OCI-LY3 (cell line): Measurements from ENCODE around the gene HCK.
A peak's percentile ranks its signal among the peaks of the same experiment; 100 is the strongest.

ENCODE experiments used
- H2AFZ ChIP-seq: fragments of 200-600, 300-600 bp; shearing (Covaris generic); 2 replicates; pipeline ENCODE4 v1.6.0; 2014; ENCODE audit warnings: antibody characterized with exemption, low read depth, low read length
- H3K27ac ChIP-seq: fragments of 200-600, 300-600 bp; sonication (generic); 2 replicates; pipeline ENCODE4 v1.5.1; 2014; ENCODE audit warnings: mild to moderate bottlenecking, low read length, moderate library complexity, mixed read lengths
- H3K27me3 ChIP-seq: fragments of 200-600, 300-600 bp; sonication (generic); 2 replicates; pipeline ENCODE4 v1.6.1; 2014; ENCODE audit warnings: low read depth, low read length, mixed read lengths
- H3K36me3 ChIP-seq: fragments of 200-600, 300-600 bp; sonication (generic); replicated peaks from 2 replicates; pipeline ENCODE3; 2014; ENCODE audit warnings: low read depth, low read length, mixed read lengths
- H3K4me1 ChIP-seq: fragments of 300-600, 200-600 bp; sonication (generic); 2 replicates; pipeline ENCODE4 v1.6.1; 2014; ENCODE audit warnings: low read length, mixed read lengths
- H3K4me2 ChIP-seq: fragments of 200-600, 300-600 bp; sonication (generic); 2 replicates; pipeline ENCODE4 v1.6.1; 2014; ENCODE audit warnings: low read length, mixed read lengths
- H3K4me3 ChIP-seq: fragments of 300-600, 200-600 bp; sonication (generic); 2 replicates; pipeline ENCODE4 v1.5.1; 2014; ENCODE audit warnings: antibody characterized with exemption, mild to moderate bottlenecking, low read length, moderate library complexity
- H3K79me2 ChIP-seq: fragments of 300-600, 200-600 bp; shearing (Covaris generic); 2 replicates; pipeline ENCODE4 v1.6.1; 2014; ENCODE audit warnings: mild to moderate bottlenecking, low read length, mixed read lengths
- H3K9ac ChIP-seq: fragments of 300-600, 200-600 bp; shearing (Covaris generic); 2 replicates; pipeline ENCODE4 v1.6.0; 2014; ENCODE audit warnings: mild to moderate bottlenecking, low read length, moderate library complexity
- H3K9me3 ChIP-seq: fragments of 200-600, 300-600 bp; shearing (Covaris generic); 2 replicates; pipeline ENCODE4 v1.6.1; 2014; ENCODE audit warnings: low read length, mixed read lengths; ENCODE audit not compliant: insufficient read depth
- H4K20me1 ChIP-seq: fragments of 200-600, 300-600 bp; sonication (generic); 2 replicates; pipeline ENCODE4 v1.6.1; 2016; ENCODE audit warnings: low read length, mixed read lengths; ENCODE audit not compliant: insufficient read depth
- CTCF ChIP-seq: fragments of 200-600, 300-600 bp; sonication (generic); IDR thresholded peaks from 2 replicates; pipeline ENCODE4 v1.5.1; 2014; ENCODE audit warnings: antibody characterized with exemption, low read length, low read depth
- EZH2phosphoT487 ChIP-seq: fragments of 200-600 bp; shearing (Covaris generic); IDR thresholded peaks from 2 replicates; pipeline ENCODE4 v1.6.1; 2018; ENCODE audit warnings: antibody characterized with exemption, mixed run types, low read depth

The HCK gene

GRCh38 chr20:32021091-32021490 lies 31.0 kb upstream of the HCK start:
- H3K9ac ChIP-seq, result no peak overlapping the region
- peaks cover 24% of the 10 kb centered on the region for H3K27me3 ChIP-seq
- TF ChIP-seq CTCF, result no peak
- no peak for TF ChIP-seq EZH2phosphoT487

GRCh38 chr20:32024683-32025295 lies 27.3 kb upstream of the HCK start:
- peaks cover 10% of the 10 kb centered on the region for H3K27me3 ChIP-seq

More at GRCh38 chr20:32021091-32021490, 31.0 kb upstream of the HCK start:
- Histone ChIP-seq H3K4me2 (no peak overlapping the region), H2AFZ (no peak overlapping the region), H3K4me3 (no peak overlapping the region), H3K36me3 (no peaks in the 10 kb centered on the region), H3K9me3 (no peaks in the 10 kb centered on the region), H3K4me1 (peaks cover 13% of the 10 kb centered on the region), H4K20me1 (no peaks in the 10 kb centered on the region), H3K27ac (no peak overlapping the region), H3K79me2 (no peaks in the 10 kb centered on the region)

GRCh38 chr20:32027643-32028042 lies 24.4 kb upstream of the HCK start:
- Histone ChIP-seq H3K4me1 (peaks cover 17% of the 10 kb centered on the region), H4K20me1 (no peaks in the 10 kb centered on the region), H3K4me2 (no peak overlapping the region), H3K36me3 (no peaks in the 10 kb centered on the region), H3K9me3 (no peaks in the 10 kb centered on the region), H2AFZ (no peak overlapping the region), H3K4me3 (no peak overlapping the region), H3K27me3 (no peaks in the 10 kb centered on the region), H3K9ac (no peak overlapping the region), H3K79me2 (no peaks in the 10 kb centered on the region), H3K27ac (no peak overlapping the region)
- TF ChIP-seq EZH2phosphoT487 (no peak), CTCF (no peak)

More at GRCh38 chr20:32024683-32025295, 27.3 kb upstream of the HCK start:
- no peaks in the 10 kb centered on the region for H3K9me3 ChIP-seq
- no peak overlapping the region for H2AFZ ChIP-seq
- H4K20me1 ChIP-seq, result no peaks in the 10 kb centered on the region
- TF ChIP-seq CTCF (peak; percentile 39), EZH2phosphoT487 (no peak)
- no peaks in the 10 kb centered on the region for H3K79me2 ChIP-seq
- H3K36me3 ChIP-seq, result no peaks in the 10 kb centered on the region
- H3K4me1 ChIP-seq, result peaks cover 8% of the 10 kb centered on the region
- no peak overlapping the region for H3K27ac ChIP-seq
- H3K9ac ChIP-seq, result no peak overlapping the region
- peak overlapping the region; percentile 15; the same call in 1 of the 2 replicates for H3K4me2 ChIP-seq
- H3K4me3 ChIP-seq, result no peak overlapping the region

- H4K20me1 ChIP-seq, result no peaks in the 10 kb centered on the region
- H3K79me2 ChIP-seq, result no peaks in the 10 kb centered on the region
- H2AFZ ChIP-seq, result no peak overlapping the region
- no peaks in the 10 kb centered on the region for H3K36me3 ChIP-seq
- no peaks in the 10 kb centered on the region for H3K27me3 ChIP-seq
- no peak overlapping the region for H3K4me3 ChIP-seq
- H3K27ac ChIP-seq, result no peak overlapping the region
- no peak overlapping the region for H3K9ac ChIP-seq
- no peaks in the 10 kb centered on the region for H3K9me3 ChIP-seq
- no peak overlapping the region for H3K4me2 ChIP-seq
- H3K4me1 ChIP-seq, result peaks cover 28% of the 10 kb centered on the region
- TF ChIP-seq CTCF, result no peak
- no peak for TF ChIP-seq EZH2phosphoT487
These were observed 23.2 kb upstream of the HCK start for GRCh38 chr20:32028647-32029372.
